HEK293 (cell line): ENCODE data around the gene DIPK1C.

Experiments used
- CTCF ChIA-PET: fragments of 350-600 bp; formaldehyde crosslinking; extraction: SDS; loops from one replicate; lab custom pipeline; 2021; ENCODE audit warnings: antibody characterized with exemption; lab: Yijun Ruan, JAX
- POLR2A ChIA-PET: fragments of 300-600 bp; formaldehyde crosslinking; extraction: SDS; loops from one replicate; lab custom pipeline; 2020; ENCODE audit warnings: antibody characterized with exemption, inconsistent platforms; lab: Yijun Ruan, JAX
- H3K27ac ChIP-seq: fragments of 200-500 bp; sonication (Bioruptor generic); 2 replicates; pipeline ENCODE4 v1.5.1; 2014; ENCODE audit warnings: low read depth, low read length, control low read depth, inconsistent platforms; ENCODE audit errors: extremely low read depth
- H3K36me3 ChIP-seq, 2 experiments: fragments of 200-500 bp in 1 of 2; sonication (Bioruptor generic) in 1 of 2; 1 replicate in 1 of 2; 2 replicates in 1 of 2; pipeline ENCODE4 v1.5.1; 2014 to 2017; ENCODE audit warnings: inconsistent platforms in 2 of 2, low read length in 2 of 2; ENCODE audit not compliant: control insufficient read depth in 2 of 2, insufficient read depth in 1 of 2
- H3K4me1 ChIP-seq: fragments of 200-500 bp; sonication (Bioruptor generic); 2 replicates; pipeline ENCODE4 v1.5.1; 2014; ENCODE audit warnings: mild to moderate bottlenecking, low read length, inconsistent platforms; ENCODE audit not compliant: control insufficient read depth, insufficient read depth
- H3K4me3 ChIP-seq: 2 replicates; pipeline ENCODE4 v1.5.1; 2011; ENCODE audit warnings: low read depth, mild to moderate bottlenecking, control low read depth, low read length, moderate library complexity
- H3K9me3 ChIP-seq: fragments of 200-500 bp; sonication (Bioruptor generic); 2 replicates; pipeline ENCODE4 v1.5.1; 2014; ENCODE audit warnings: low read depth, low read length, inconsistent platforms; ENCODE audit not compliant: control insufficient read depth, insufficient read depth
- FEZF1 ChIP-seq: fragments of 450-650 bp; formaldehyde crosslinking; IDR thresholded peaks from 2 replicates; pipeline ENCODE4 v1.5.1; 2016; ENCODE audit warnings: missing biosample characterization, missing genetic modification characterization
- GLI2 ChIP-seq: fragments of 450-650 bp; formaldehyde crosslinking; IDR thresholded peaks from 2 replicates; pipeline ENCODE4; 2017; ENCODE audit warnings: missing biosample characterization, missing genetic modification characterization, low read depth, borderline replicate concordance
- HOXC10 ChIP-seq: sonication (generic); formaldehyde crosslinking; IDR thresholded peaks from 2 replicates; pipeline ENCODE4 v1.8.1; 2023; ENCODE audit warnings: mild to moderate bottlenecking, missing genetic modification reagents
- HOXD13 ChIP-seq: sonication (generic); formaldehyde crosslinking; IDR thresholded peaks from 2 replicates; pipeline ENCODE4 v1.8.0; 2022; ENCODE audit warnings: missing genetic modification reagents, borderline replicate concordance
- SP2 ChIP-seq: fragments of 450-650 bp; formaldehyde crosslinking; IDR thresholded peaks from 2 replicates; pipeline ENCODE4 v1.5.1; 2016; ENCODE audit warnings: missing biosample characterization, missing genetic modification characterization
- TRIM28 ChIP-seq: IDR thresholded peaks from 2 replicates; pipeline ENCODE4 v1.6.1; 2011; ENCODE audit warnings: low read length, control low read depth, borderline replicate concordance
- YY1 ChIP-seq: fragments of 450-650 bp; formaldehyde crosslinking; IDR thresholded peaks from 2 replicates; pipeline ENCODE4 v1.5.1; 2018; ENCODE audit warnings: missing biosample characterization, missing genetic modification characterization
- ZBTB48 ChIP-seq: fragments of 450-650 bp; formaldehyde crosslinking; IDR thresholded peaks from 2 replicates; pipeline ENCODE4 v1.5.1; 2016; ENCODE audit warnings: missing biosample characterization, missing genetic modification characterization
- ZFP37 ChIP-seq: fragments of 450-650 bp; formaldehyde crosslinking; IDR thresholded peaks from 2 replicates; pipeline ENCODE4 v1.5.1; 2016; ENCODE audit warnings: missing biosample characterization, missing genetic modification characterization
- ZNF112 ChIP-seq: fragments of 450-650 bp; formaldehyde crosslinking; IDR thresholded peaks from 2 replicates; pipeline ENCODE4 v1.5.0; 2017; ENCODE audit warnings: missing biosample characterization, missing genetic modification characterization
- ZNF140 ChIP-seq: fragments of 450-650 bp; formaldehyde crosslinking; IDR thresholded peaks from 2 replicates; pipeline ENCODE4 v1.5.1; 2016; ENCODE audit warnings: missing biosample characterization, missing genetic modification characterization
- ZNF155 ChIP-seq: fragments of 450-650 bp; formaldehyde crosslinking; IDR thresholded peaks from 2 replicates; pipeline ENCODE4 v1.5.1; 2016; ENCODE audit warnings: missing biosample characterization, missing genetic modification characterization
- ZNF19 ChIP-seq: fragments of 450-650 bp; formaldehyde crosslinking; IDR thresholded peaks from 2 replicates; pipeline ENCODE4; 2016; ENCODE audit warnings: missing biosample characterization, missing genetic modification characterization, low read depth
- ZNF239 ChIP-seq: fragments of 450-650 bp; formaldehyde crosslinking; IDR thresholded peaks from 2 replicates; pipeline ENCODE4 v1.5.1; 2016; ENCODE audit warnings: missing biosample characterization, missing genetic modification characterization
- ZNF324 ChIP-seq: fragments of 450-650 bp; formaldehyde crosslinking; IDR thresholded peaks from 2 replicates; pipeline ENCODE4 v1.5.1; 2016; ENCODE audit warnings: missing biosample characterization, missing genetic modification characterization
- ZNF335 ChIP-seq: fragments of 450-650 bp; formaldehyde crosslinking; conservative IDR thresholded peaks from 2 replicates; pipeline ENCODE4 v1.5.1; 2016; ENCODE audit warnings: missing biosample characterization, missing genetic modification characterization
- ZNF350 ChIP-seq: fragments of 450-650 bp; formaldehyde crosslinking; IDR thresholded peaks from 2 replicates; pipeline ENCODE4 v1.5.0; 2017; ENCODE audit warnings: missing biosample characterization, mild to moderate bottlenecking, missing genetic modification characterization
- ZNF37A ChIP-seq: fragments of 450-650 bp; IDR thresholded peaks from 2 replicates; pipeline ENCODE4 v1.5.1; 2018; ENCODE audit warnings: missing biosample characterization, missing genetic modification characterization
- ZNF423 ChIP-seq: fragments of 450-650 bp; formaldehyde crosslinking; IDR thresholded peaks from 2 replicates; pipeline ENCODE4 v1.5.1; 2016; ENCODE audit warnings: missing biosample characterization, missing genetic modification characterization
- ZNF510 ChIP-seq: fragments of 450-650 bp; formaldehyde crosslinking; IDR thresholded peaks from 2 replicates; pipeline ENCODE4 v1.5.1; 2018; ENCODE audit warnings: mild to moderate bottlenecking, missing genetic modification characterization, missing biosample characterization; ENCODE audit not compliant: insufficient replicate concordance
- ZSCAN23 ChIP-seq: fragments of 450-650 bp; formaldehyde crosslinking; IDR thresholded peaks from 2 replicates; pipeline ENCODE4 v1.5.1; 2016; ENCODE audit warnings: missing biosample characterization, missing genetic modification characterization
- TF ChIP-seq, protein P1 (sequence below): fragments of 450-650 bp; formaldehyde crosslinking; IDR thresholded peaks from 2 replicates; pipeline ENCODE4 v1.5.0; 2017; ENCODE audit warnings: missing biosample characterization, missing genetic modification characterization, borderline replicate concordance
- TF ChIP-seq, protein P2 (sequence below): fragments of 450-650 bp; IDR thresholded peaks from 2 replicates; pipeline ENCODE4 v1.5.1; 2018; ENCODE audit warnings: missing biosample characterization, missing genetic modification characterization

The DIPK1C gene

DNA sequence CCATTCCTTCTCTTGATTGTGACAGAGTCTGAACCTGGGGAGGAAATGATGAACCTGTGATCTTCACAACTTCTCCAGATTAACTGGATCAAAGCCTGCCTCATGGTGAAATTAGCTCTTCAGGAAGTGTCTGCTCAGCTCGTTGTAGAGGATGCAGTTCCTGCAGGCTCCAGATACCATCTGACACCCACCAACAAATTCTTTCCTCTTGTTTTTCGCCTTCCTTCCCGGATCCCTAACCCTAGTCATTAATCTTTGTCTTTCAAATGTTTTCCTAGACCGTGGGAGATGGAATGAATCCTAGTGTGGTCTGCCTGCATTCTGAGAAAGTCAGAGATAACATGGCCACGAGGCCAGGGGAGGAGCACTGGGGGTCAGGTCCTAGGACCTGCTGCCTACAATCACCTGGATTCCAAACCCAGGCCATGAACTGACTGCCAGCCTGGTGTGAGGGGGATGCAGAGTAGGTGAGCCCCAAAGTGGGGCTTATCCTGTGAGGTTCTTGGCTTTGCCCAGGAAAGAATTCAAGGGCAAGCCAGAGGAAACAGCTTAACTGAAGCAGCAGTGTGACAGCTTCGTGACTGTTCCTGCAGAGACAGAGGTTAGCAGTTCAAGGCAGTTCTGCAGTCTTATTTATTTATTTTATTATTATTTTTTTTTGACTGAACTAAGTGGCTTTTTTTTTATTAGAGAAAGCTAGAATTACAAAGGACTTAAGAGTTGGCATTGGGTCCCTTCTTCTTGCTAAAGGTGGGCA, 67.8 kb downstream of the DIPK1C start:
- ChIA-PET CTCF (no interaction called here), POLR2A (no interaction called here)
- no peaks in the 10 kb centered on the region for H3K9me3 ChIP-seq
- H3K4me1 ChIP-seq, result no peaks in the 10 kb centered on the region
- H3K4me3 ChIP-seq, result no peak overlapping the region
- H3K36me3 ChIP-seq, result no peaks in the 10 kb centered on the region
- no peak overlapping the region for H3K27ac ChIP-seq
- TF ChIP-seq ZNF140 (tag by site-specific recombination) (no peak), ZSCAN23 (tag by site-specific recombination) (no peak), ZNF350 (tag by site-specific recombination) (no peak), FEZF1 (no peak), ZNF335 (no peak), YY1 (no peak), HOXD13 (CRISPR knock-in tag) (no peak), ZNF37A (tag by site-specific recombination) (no peak), ZNF155 (tag by site-specific recombination) (no peak), ZNF423 (tag by site-specific recombination) (no peak)

DNA sequence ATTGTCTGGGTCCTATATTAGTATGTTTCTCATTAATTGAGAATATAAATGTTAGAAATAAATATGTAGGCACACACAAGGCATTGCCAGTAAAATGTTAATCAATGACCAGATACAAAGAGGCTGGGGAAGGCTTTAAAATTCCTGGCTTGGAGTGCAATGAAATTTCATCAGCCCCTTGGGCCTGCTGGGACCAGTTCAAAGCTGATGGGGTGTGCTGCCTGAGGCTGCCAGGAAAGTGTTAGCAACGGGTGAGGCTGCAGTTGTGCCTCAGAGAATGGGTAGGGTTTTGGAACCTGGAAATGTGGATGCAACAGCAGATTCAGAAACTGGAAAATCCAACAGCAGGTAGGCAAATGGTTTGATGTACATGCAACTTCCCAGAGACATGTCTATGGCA, 68.9 kb downstream of the DIPK1C start:
- Histone ChIP-seq H3K9me3 (no peaks in the 10 kb centered on the region), H3K4me1 (no peaks in the 10 kb centered on the region), H3K4me3 (no peak overlapping the region), H3K36me3 (no peaks in the 10 kb centered on the region), H3K27ac (no peak overlapping the region)
- TF ChIP-seq ZFP37 (tag by site-specific recombination) (no peak), ZBTB48 (tag by site-specific recombination) (no peak), TRIM28 (no peak), HOXC10 (CRISPR knock-in tag) (no peak), ZNF324 (tag by site-specific recombination) (no peak), ZNF239 (tag by site-specific recombination) (no peak)
- TF ChIP-seq, protein P1, sequence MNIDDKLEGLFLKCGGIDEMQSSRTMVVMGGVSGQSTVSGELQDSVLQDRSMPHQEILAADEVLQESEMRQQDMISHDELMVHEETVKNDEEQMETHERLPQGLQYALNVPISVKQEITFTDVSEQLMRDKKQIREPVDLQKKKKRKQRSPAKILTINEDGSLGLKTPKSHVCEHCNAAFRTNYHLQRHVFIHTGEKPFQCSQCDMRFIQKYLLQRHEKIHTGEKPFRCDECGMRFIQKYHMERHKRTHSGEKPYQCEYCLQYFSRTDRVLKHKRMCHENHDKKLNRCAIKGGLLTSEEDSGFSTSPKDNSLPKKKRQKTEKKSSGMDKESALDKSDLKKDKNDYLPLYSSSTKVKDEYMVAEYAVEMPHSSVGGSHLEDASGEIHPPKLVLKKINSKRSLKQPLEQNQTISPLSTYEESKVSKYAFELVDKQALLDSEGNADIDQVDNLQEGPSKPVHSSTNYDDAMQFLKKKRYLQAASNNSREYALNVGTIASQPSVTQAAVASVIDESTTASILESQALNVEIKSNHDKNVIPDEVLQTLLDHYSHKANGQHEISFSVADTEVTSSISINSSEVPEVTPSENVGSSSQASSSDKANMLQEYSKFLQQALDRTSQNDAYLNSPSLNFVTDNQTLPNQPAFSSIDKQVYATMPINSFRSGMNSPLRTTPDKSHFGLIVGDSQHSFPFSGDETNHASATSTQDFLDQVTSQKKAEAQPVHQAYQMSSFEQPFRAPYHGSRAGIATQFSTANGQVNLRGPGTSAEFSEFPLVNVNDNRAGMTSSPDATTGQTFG (tag by site-specific recombination), result no peak
- TF ChIP-seq, protein P2, sequence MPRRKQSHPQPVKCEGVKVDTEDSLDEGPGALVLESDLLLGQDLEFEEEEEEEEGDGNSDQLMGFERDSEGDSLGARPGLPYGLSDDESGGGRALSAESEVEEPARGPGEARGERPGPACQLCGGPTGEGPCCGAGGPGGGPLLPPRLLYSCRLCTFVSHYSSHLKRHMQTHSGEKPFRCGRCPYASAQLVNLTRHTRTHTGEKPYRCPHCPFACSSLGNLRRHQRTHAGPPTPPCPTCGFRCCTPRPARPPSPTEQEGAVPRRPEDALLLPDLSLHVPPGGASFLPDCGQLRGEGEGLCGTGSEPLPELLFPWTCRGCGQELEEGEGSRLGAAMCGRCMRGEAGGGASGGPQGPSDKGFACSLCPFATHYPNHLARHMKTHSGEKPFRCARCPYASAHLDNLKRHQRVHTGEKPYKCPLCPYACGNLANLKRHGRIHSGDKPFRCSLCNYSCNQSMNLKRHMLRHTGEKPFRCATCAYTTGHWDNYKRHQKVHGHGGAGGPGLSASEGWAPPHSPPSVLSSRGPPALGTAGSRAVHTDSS (tag by site-specific recombination), result no peak
- ChIA-PET POLR2A (no interaction called here), CTCF (no interaction called here)

DNA sequence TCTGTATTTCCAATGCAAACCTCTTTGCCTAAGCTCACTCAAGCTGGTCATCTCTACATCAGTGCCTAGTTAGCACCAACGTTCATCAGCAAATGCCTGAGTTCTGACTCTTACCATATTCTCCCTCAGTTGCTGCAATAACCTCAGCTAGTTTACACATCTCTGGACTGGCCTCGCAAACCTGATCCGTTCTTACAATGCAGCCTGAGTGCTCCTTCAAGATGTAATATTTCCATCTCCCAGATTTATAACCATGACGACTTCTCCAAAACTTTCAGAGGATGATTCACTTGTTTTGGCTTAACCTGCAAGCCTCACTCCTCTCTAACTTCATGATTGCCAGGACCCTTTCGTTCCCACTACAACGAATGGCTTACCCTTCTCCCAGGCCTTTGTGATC, 69.7 kb downstream of the DIPK1C start:
- ChIA-PET POLR2A (no interaction called here), CTCF (interaction anchor here (0.6 kb wide), 1 partner anchor 164 kb away, joined by 3 read pairs; no protein-coding TSS in a partner anchor)

More for the DNA sequence above, 69.7 kb downstream of the DIPK1C start:
- H3K4me3 ChIP-seq, result no peak overlapping the region
- H3K27ac ChIP-seq, result no peak overlapping the region
- H3K9me3 ChIP-seq, result no peaks in the 10 kb centered on the region
- H3K36me3 ChIP-seq, result no peaks in the 10 kb centered on the region
- TF ChIP-seq GLI2, result no peak
- no peak for TF ChIP-seq ZNF112 (tag by site-specific recombination)
- TF ChIP-seq ZFP37 (tag by site-specific recombination), result no peak
- TF ChIP-seq ZNF510, result no peak
- TF ChIP-seq SP2 (tag by site-specific recombination), result no peak
- TF ChIP-seq ZNF19 (tag by site-specific recombination), result no peak
- H3K4me1 ChIP-seq, result no peaks in the 10 kb centered on the region
